ENCODE data around the gene SPARC.

The SPARC gene

GRCh38 chr5:151618907-151619306 is 67.8 kb downstream of the SPARC start:
- no peak overlapping the region for H3K27ac Mint-ChIP-seq
- no peaks in the 10 kb centered on the region for H3K4me1 Mint-ChIP-seq (ENCODE audit: low read depth)
- no peak overlapping the region for H3K4me3 Mint-ChIP-seq
- H3K27me3 Mint-ChIP-seq (ENCODE audit: low read depth) = peaks cover 6% of the 10 kb centered on the region
- H3K9me3 Mint-ChIP-seq = no peaks in the 10 kb centered on the region
- no peaks in the 10 kb centered on the region for H3K36me3 Mint-ChIP-seq (ENCODE audit: low read depth)

- Mint-ChIP-seq H3K4me3 (no peak overlapping the region), H3K9me3 (no peaks in the 10 kb centered on the region), H3K36me3 (ENCODE audit: low read depth) (no peaks in the 10 kb centered on the region)
Observed at GRCh38 chr5:151617841-151618710, 68.6 kb downstream of the SPARC start.

GRCh38 chr5:151617383-151617840 is 69.3 kb downstream of the SPARC start:
- Mint-ChIP-seq H3K4me3 (no peak overlapping the region), H3K27ac (no peak overlapping the region), H3K27me3 (ENCODE audit: low read depth) (peaks cover 6% of the 10 kb centered on the region), H3K9me3 (no peaks in the 10 kb centered on the region), H3K36me3 (ENCODE audit: low read depth) (no peaks in the 10 kb centered on the region), H3K4me1 (ENCODE audit: low read depth) (no peaks in the 10 kb centered on the region)

More at GRCh38 chr5:151617841-151618710, 68.6 kb downstream of the SPARC start:
- no peaks in the 10 kb centered on the region for H3K4me1 Mint-ChIP-seq (ENCODE audit: low read depth)
- no peak overlapping the region for H3K27ac Mint-ChIP-seq
- peaks cover 6% of the 10 kb centered on the region for H3K27me3 Mint-ChIP-seq (ENCODE audit: low read depth)

DNA sequence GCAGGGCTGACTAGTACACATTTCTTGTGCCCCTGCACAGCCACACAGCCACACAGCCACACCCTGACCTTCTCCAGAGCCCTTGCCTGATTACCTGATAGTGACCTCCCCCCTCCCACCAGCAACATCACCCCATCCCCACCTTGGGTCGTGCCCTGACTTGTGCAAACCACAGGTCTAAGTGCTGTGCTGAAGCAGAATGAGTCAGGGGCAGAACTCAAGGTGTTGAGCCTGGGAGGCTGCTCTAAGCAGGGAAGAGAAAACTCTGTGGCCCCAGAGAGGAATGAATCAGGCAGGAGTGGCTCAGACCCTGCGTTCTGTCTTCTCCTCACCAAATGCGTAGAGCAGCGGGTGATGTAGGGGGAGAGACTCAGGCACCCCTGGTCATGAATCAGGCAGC is 71.3 kb downstream of the SPARC start:
- Mint-ChIP-seq H3K4me3 (no peak overlapping the region), H3K27me3 (ENCODE audit: low read depth) (peaks cover 6% of the 10 kb centered on the region), H3K4me1 (ENCODE audit: low read depth) (no peaks in the 10 kb centered on the region), H3K9me3 (no peaks in the 10 kb centered on the region), H3K27ac (no peak overlapping the region), H3K36me3 (ENCODE audit: low read depth) (no peaks in the 10 kb centered on the region)

GRCh38 chr5:151614565-151614964 is 72.2 kb downstream of the SPARC start:
- Mint-ChIP-seq H3K9me3 (no peaks in the 10 kb centered on the region), H3K36me3 (ENCODE audit: low read depth) (no peaks in the 10 kb centered on the region), H3K4me3 (no peak overlapping the region), H3K4me1 (ENCODE audit: low read depth) (no peaks in the 10 kb centered on the region), H3K27me3 (ENCODE audit: low read depth) (peaks cover 6% of the 10 kb centered on the region), H3K27ac (no peak overlapping the region)

DNA sequence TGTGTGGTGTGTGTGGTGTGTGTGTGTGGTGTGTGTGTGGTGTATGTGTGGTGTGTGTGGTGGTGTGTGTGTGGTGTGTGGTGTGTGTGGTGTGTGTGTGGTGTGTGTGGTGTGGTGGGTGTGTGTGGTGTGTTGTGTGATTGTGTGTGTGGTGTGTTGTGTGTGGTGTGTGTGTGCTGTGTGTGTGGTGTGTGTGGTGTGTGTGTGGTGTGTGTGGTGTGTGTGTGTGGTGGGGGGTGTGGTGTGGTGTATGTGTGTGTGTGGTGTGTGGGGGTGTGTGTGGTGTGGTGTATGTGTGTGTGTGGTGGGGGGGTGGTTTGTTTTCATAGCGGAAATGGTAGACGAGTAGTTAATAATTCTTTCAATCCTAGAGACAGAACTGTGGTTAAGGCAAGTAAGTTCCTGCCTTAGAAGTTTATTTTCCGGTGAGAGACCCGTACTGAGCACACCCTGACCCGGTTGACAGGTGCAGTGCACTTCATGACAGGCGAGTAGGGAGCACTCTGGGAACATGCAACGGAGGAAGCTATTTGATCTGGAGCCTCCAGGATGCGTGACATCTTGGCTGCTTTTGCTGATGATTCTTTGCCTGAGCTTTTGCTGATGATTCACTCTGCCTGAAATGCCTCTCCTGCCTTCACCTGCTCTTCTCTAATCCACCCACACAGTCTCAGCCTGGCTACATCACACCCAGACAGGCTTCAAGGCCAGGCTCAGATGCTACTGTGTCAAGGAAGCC is 73.9 kb downstream of the SPARC start:
- Mint-ChIP-seq H3K9me3 (no peaks in the 10 kb centered on the region), H3K4me1 (ENCODE audit: low read depth) (no peaks in the 10 kb centered on the region), H3K36me3 (ENCODE audit: low read depth) (no peaks in the 10 kb centered on the region), H3K27me3 (ENCODE audit: low read depth) (peaks cover 6% of the 10 kb centered on the region), H3K4me3 (no peak overlapping the region), H3K27ac (no peak overlapping the region)

DNA sequence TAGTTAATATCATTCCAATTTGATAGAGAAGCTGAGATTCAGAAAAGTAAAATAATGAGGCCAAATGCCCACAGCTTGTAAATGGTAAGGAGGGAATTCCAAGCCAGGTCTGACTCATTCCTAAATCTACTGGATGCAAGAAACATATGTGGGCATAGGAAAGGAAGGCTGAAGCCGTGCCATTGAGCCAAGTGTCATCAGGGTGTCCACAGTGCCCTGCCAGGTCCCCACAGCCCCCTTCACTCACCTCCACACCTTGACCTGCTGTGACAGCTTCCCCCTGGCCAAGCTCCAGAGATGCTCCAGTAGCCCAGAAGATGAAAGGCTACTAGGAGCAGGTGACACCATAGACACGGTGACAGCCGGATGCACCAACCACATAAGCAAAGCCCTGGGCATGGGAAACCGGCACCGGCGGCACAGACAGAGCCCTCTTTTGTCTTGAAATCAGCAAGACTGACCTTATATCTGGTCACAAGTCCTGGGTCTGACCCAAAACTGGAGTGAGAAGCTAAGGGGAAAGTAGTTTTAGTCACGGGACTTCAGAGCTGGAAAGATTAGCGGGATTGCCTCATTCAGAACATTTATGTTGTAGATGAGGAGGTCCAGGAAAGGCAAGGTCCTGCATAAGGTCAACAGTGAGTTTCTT is 75.5 kb downstream of the SPARC start:
- Mint-ChIP-seq H3K4me1 (ENCODE audit: low read depth) (no peaks in the 10 kb centered on the region), H3K27ac (no peak overlapping the region), H3K4me3 (no peak overlapping the region), H3K36me3 (ENCODE audit: low read depth) (no peaks in the 10 kb centered on the region), H3K27me3 (ENCODE audit: low read depth) (no peaks in the 10 kb centered on the region), H3K9me3 (no peaks in the 10 kb centered on the region)
